ENCODE measurements around the gene CAPN3. TPM values are rescaled to one million over a fixed set of nuclear protein-coding genes. Genes with fewer than 3 reads are reported as not detected.

Gene CAPN3
- total RNA-seq, 1 donor from 2014 or later: 12.3 TPM

DNA sequence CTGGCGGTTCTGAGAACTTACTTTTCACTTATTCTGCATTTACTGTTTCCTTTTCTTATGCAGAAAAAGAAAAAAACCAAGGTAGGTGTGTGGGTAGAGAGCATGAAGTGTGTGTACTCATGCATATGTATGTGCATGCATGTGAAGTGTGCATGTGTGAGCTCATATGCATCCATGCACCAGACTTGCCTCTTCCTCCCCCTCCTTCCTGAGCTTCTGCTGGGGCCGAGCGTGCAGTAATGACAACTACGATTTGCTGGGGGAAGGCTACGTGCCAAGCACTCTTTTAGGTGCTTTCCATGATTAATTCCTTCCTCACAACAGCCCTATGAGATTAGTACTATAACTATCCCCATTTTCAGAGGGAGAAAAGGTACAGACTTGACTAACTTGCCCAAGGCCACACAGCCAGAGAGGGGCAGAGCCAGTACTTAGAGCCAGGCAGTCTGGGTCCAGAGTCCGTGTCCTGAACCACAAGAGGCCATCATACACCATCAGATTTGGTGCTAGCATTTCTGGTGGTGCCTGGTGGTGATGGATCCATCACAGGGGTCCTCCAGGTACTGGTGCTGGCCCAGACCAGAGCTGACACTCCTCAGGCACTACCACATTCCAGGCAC is 46.7 kb downstream of the CAPN3 start:
- Mint-ChIP-seq H3K36me3 (peaks cover 6% of the 10 kb centered on the region), H3K4me3 (no peak overlapping the region), H3K4me1 (ENCODE audit: unreplicated experiment) (no peaks in the 10 kb centered on the region), H3K27ac (no peak overlapping the region), H3K9me3 (no peaks in the 10 kb centered on the region), H3K27me3 (no peaks in the 10 kb centered on the region)
- DNase-seq (ENCODE audit: extremely low spot score, unreplicated experiment): no peak
- TF ChIP-seq, protein P1, sequence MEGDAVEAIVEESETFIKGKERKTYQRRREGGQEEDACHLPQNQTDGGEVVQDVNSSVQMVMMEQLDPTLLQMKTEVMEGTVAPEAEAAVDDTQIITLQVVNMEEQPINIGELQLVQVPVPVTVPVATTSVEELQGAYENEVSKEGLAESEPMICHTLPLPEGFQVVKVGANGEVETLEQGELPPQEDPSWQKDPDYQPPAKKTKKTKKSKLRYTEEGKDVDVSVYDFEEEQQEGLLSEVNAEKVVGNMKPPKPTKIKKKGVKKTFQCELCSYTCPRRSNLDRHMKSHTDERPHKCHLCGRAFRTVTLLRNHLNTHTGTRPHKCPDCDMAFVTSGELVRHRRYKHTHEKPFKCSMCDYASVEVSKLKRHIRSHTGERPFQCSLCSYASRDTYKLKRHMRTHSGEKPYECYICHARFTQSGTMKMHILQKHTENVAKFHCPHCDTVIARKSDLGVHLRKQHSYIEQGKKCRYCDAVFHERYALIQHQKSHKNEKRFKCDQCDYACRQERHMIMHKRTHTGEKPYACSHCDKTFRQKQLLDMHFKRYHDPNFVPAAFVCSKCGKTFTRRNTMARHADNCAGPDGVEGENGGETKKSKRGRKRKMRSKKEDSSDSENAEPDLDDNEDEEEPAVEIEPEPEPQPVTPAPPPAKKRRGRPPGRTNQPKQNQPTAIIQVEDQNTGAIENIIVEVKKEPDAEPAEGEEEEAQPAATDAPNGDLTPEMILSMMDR (conservative IDR thresholded peaks at IDR 0.05): no peak

DNA sequence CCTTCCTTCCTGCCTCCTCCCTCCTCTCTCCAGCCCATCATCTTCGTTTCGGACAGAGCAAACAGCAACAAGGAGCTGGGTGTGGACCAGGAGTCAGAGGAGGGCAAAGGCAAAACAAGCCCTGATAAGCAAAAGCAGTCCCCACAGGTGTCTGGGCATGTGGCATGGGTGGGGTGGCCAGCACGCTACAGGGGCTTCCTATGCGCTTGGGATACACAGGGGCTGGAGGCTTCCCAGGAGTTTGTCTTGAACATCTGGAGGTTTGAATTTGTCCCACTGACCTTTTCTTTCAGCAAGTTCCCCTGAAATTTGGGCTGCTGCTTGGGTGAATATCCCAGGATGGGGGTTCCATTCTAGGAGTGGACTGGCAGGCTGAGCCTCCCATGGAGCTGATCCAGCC is 48.9 kb downstream of the CAPN3 start:
- TF ChIP-seq, protein P1 (conservative IDR thresholded peaks at IDR 0.05): no peak
- H3K4me3 Mint-ChIP-seq: no peak overlapping the region

DNA sequence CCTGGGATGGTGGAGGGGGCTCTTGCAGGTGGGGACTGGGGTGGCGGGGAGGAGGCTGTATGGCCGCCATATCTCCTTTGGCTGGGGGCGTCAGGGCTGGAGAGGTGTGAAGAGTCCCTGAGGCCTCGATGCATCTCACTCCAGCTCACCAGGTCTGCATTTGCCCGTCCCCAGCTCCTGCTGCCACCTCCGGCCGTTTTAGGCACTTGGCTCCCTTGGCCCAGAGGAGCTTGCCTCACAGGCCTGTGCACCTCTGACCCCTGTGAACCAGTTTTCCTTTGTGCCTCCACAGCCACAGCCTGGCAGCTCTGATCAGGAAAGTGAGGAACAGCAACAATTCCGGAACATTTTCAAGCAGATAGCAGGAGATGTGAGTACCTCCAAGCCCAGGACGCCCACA is 49.7 kb downstream of the CAPN3 start:
- Mint-ChIP-seq H3K27ac (no peak overlapping the region), H3K36me3 (peaks cover 19% of the 10 kb centered on the region), H3K4me3 (no peak overlapping the region), H3K4me1 (ENCODE audit: unreplicated experiment) (no peaks in the 10 kb centered on the region), H3K27me3 (no peaks in the 10 kb centered on the region), H3K9me3 (no peaks in the 10 kb centered on the region)
- TF ChIP-seq, protein P1 (conservative IDR thresholded peaks at IDR 0.05): no peak
- no peak for DNase-seq (ENCODE audit: extremely low spot score, unreplicated experiment)

More for the DNA sequence above, 48.9 kb downstream of the CAPN3 start:
- no peak for DNase-seq (ENCODE audit: extremely low spot score, unreplicated experiment)
- Mint-ChIP-seq H3K4me1 (ENCODE audit: unreplicated experiment) (no peaks in the 10 kb centered on the region), H3K27me3 (no peaks in the 10 kb centered on the region), H3K27ac (no peak overlapping the region), H3K9me3 (no peaks in the 10 kb centered on the region), H3K36me3 (peaks cover 15% of the 10 kb centered on the region)

DNA sequence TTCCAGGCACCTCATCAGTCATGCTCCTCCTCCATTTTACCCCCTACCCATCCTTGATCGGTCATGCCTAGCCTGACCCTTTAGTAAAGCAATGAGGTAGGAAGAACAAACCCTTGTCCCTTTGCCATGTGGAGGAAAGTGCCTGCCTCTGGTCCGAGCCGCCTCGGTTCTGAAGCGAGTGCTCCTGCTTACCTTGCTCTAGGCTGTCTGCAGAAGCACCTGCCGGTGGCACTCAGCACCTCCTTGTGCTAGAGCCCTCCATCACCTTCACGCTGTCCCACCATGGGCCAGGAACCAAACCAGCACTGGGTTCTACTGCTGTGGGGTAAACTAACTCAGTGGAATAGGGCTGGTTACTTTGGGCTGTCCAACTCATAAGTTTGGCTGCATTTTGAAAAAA is 52.6 kb downstream of the CAPN3 start:
- H3K4me3 Mint-ChIP-seq: no peak overlapping the region
- no peaks in the 10 kb centered on the region for H3K27me3 Mint-ChIP-seq
- H3K36me3 Mint-ChIP-seq: peaks cover 28% of the 10 kb centered on the region
- no peak for DNase-seq (ENCODE audit: extremely low spot score, unreplicated experiment)
- TF ChIP-seq, protein P1 (conservative IDR thresholded peaks at IDR 0.05): no peak
- no peaks in the 10 kb centered on the region for H3K9me3 Mint-ChIP-seq
- H3K4me1 Mint-ChIP-seq (ENCODE audit: unreplicated experiment): no peaks in the 10 kb centered on the region
- H3K27ac Mint-ChIP-seq: no peak overlapping the region

DNA sequence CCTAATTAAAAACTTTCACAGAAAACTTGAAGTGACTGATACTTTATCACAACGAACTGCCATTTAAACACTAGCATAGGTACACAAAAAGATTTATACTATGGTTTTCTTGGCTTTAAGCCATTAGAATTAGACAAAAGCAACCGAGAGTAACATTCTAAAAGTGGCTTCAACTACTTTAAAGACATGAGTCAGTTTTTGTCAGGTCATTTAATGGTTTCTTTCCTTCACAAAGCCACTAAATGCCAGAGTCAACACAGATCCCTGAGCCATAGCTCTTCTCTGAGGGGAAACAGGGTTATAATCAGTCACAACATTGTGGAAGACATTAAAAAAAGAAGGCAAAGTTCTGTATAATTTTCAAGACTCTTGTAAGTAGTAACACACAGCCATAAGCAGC is 54.6 kb downstream of the CAPN3 start:
- Mint-ChIP-seq H3K27me3 (no peaks in the 10 kb centered on the region), H3K27ac (no peak overlapping the region), H3K4me3 (no peak overlapping the region), H3K36me3 (peaks cover 36% of the 10 kb centered on the region), H3K4me1 (ENCODE audit: unreplicated experiment) (no peaks in the 10 kb centered on the region), H3K9me3 (no peaks in the 10 kb centered on the region)
- TF ChIP-seq, protein P1 (conservative IDR thresholded peaks at IDR 0.05): no peak
- DNase-seq (ENCODE audit: extremely low spot score, unreplicated experiment): no peak

DNA sequence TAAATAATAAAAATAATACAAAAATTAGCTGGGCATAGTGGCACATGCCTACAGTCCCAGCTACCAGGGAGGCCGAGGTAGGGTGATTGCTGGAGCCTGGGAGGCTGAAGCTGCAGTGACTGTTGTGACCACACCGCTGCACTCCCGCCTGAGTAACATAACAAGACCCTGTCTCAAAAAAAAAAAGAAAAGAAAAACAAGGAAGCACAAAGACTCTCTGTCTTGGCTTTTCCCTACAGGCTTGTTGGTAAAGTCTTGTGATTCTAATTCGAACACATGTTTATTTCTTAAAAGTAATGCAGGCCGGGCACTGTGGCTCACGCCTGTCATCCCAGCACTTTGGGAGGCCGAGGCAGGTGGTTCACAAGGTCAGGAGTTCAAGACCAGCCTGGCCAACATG is 60.1 kb downstream of the CAPN3 start:
- Mint-ChIP-seq H3K4me3 (no peak overlapping the region), H3K4me1 (ENCODE audit: unreplicated experiment) (no peaks in the 10 kb centered on the region), H3K9me3 (no peaks in the 10 kb centered on the region), H3K27me3 (no peaks in the 10 kb centered on the region), H3K27ac (no peak overlapping the region), H3K36me3 (peaks cover 31% of the 10 kb centered on the region)
- no peak for DNase-seq (ENCODE audit: extremely low spot score, unreplicated experiment)
- TF ChIP-seq, protein P1 (conservative IDR thresholded peaks at IDR 0.05): no peak
